Caco-2 (cell line): ENCODE measurements around the gene MRPL36. TPM values are rescaled to one million over a fixed set of nuclear protein-coding genes. Genes with fewer than 3 reads are reported as not detected.

Source experiments
- BruUV-seq: library from RNA; stranded (reverse); fragments of 400-500 nt; replicated peaks from 2 replicates; lab custom pipeline; 2021; lab: Mats Ljungman, UMichigan
- CTCF ChIA-PET: fragments of 300-600 bp; sonication (Branson Sonifier 250); formaldehyde crosslinking; loops from one replicate; lab custom pipeline; 2022; ENCODE audit warnings: antibody characterized with exemption; lab: Charles Lee
- POLR2A ChIA-PET: fragments of 300-600 bp; sonication (Branson Sonifier 250); formaldehyde crosslinking; loops from one replicate; lab custom pipeline; 2022; ENCODE audit warnings: antibody characterized with exemption; lab: Charles Lee
- DNase-seq, 2 experiments: peaks; one replicate each; pipeline versions ENCODE4 v3.0.0 to v3.0.0-alpha.2; 2020 to 2022
- H3K27me3 ChIP-seq: replicated peaks from 2 replicates; pipeline ENCODE4 v1.6.0; 2011; ENCODE audit warnings: low read length; ENCODE audit not compliant: control insufficient read depth, insufficient read depth
- H3K36me3 ChIP-seq: 2 replicates; pipeline ENCODE4 v1.5.1; 2011; ENCODE audit warnings: low read length; ENCODE audit not compliant: control insufficient read depth, insufficient read depth
- H3K4me1 ChIP-seq: fragments of 250-450 bp; sonication (Bioruptor Pico); 2 replicates; pipeline ENCODE4 v1.5.1; 2020; ENCODE audit warnings: mild to moderate bottlenecking
- H3K4me3 ChIP-seq: 2 replicates; pipeline ENCODE4 v1.5.1; 2011; ENCODE audit warnings: low read depth, mild to moderate bottlenecking, control low read depth, low read length
- H3K9me3 ChIP-seq: fragments of 250-450 bp; sonication (Bioruptor Pico); 2 replicates; pipeline ENCODE4 v1.5.1; 2020; ENCODE audit warnings: mild to moderate bottlenecking, moderate library complexity
- H3K27ac Mint-ChIP-seq: one replicate; pipeline ENCODE4 v1.8.0; 2022; ENCODE audit warnings: mixed read lengths; ENCODE audit not compliant: unreplicated experiment
- H3K27me3 Mint-ChIP-seq: one replicate; pipeline ENCODE4 v1.8.0; 2022; ENCODE audit warnings: mixed read lengths; ENCODE audit not compliant: insufficient read depth, unreplicated experiment
- H3K36me3 Mint-ChIP-seq: one replicate; pipeline ENCODE4 v1.8.0; 2022; ENCODE audit warnings: mild to moderate bottlenecking, mixed read lengths; ENCODE audit not compliant: insufficient read depth, unreplicated experiment
- H3K4me1 Mint-ChIP-seq: one replicate; pipeline ENCODE4 v1.8.0; 2022; ENCODE audit warnings: low read depth, mixed read lengths; ENCODE audit not compliant: unreplicated experiment
- H3K4me3 Mint-ChIP-seq: one replicate; pipeline ENCODE4 v1.8.0; 2022; ENCODE audit warnings: mild to moderate bottlenecking, moderate library complexity, mixed read lengths; ENCODE audit not compliant: unreplicated experiment
- H3K9me3 Mint-ChIP-seq: one replicate; pipeline ENCODE4 v1.8.0; 2022; ENCODE audit warnings: mixed read lengths; ENCODE audit not compliant: unreplicated experiment
- CTCF ChIP-seq, 2 experiments: fragments of 200-600 bp in 1 of 2; IDR thresholded peaks; 1 replicate in 1 of 2; 2 replicates in 1 of 2; pipeline versions ENCODE4 v1.5.1 to v1.8.0; 2011 to 2022; ENCODE audit warnings: antibody characterized with exemption in 1 of 2, control low read depth in 1 of 2, inconsistent platforms in 1 of 2, low read depth in 1 of 2, low read length in 1 of 2, mild to moderate bottlenecking in 1 of 2, moderate library complexity in 1 of 2; ENCODE audit not compliant: insufficient read depth in 1 of 2, severe bottlenecking in 1 of 2, unreplicated experiment in 1 of 2
- intact Hi-C: fragments of 100-400 bp; cut with micrococcal nuclease; formaldehyde crosslinking; loops from one replicate; pipeline ENCODE4 v1.10.0; 2022; ENCODE audit not compliant: unreplicated experiment
- total RNA-seq: library from RNA; stranded (reverse); gene quantifications from 2 replicates; pipeline ENCODE4 v1.2.3, GENCODE V29; 2022

The MRPL36 gene
- total RNA-seq, 1 experiment from 2014 or later, result 65.9 TPM

GRCh38 chr5:1831257-1831656, 31.6 kb upstream of the MRPL36 start:
- no peak for TF ChIP-seq CTCF (IDR thresholded peaks at IDR 0.05; ENCODE audit: insufficient read depth in 1 of 2, low read depth in 1 of 2, low read length in 1 of 2, severe bottlenecking in 1 of 2, unreplicated experiment in 1 of 2)

GRCh38 chr5:1830571-1831228, 31.1 kb upstream of the MRPL36 start:
- H3K9me3 ChIP-seq, result no peaks in the 10 kb centered on the region
- no peaks in the 10 kb centered on the region for H3K4me1 ChIP-seq
- DNase-seq, result no peak
- TF ChIP-seq CTCF (IDR thresholded peaks at IDR 0.05; ENCODE audit: insufficient read depth in 1 of 2, low read depth in 1 of 2, low read length in 1 of 2, severe bottlenecking in 1 of 2, unreplicated experiment in 1 of 2), result no peak
- intact Hi-C loops, result no loop called here
- H3K36me3 ChIP-seq, result no peaks in the 10 kb centered on the region
- Mint-ChIP-seq H3K4me3 (no peak overlapping the region), H3K36me3 (peaks cover 14% of the 10 kb centered on the region), H3K4me1 (no peaks in the 10 kb centered on the region), H3K27ac (no peak overlapping the region), H3K9me3 (no peaks in the 10 kb centered on the region), H3K27me3 (no peaks in the 10 kb centered on the region)
- CTCF ChIA-PET, result no interaction called here
- POLR2A ChIA-PET, result no interaction called here
- BruUV-seq, result no TSS peak
- H3K4me3 ChIP-seq, result no peak overlapping the region
- H3K27me3 ChIP-seq, result no peaks in the 10 kb centered on the region

More at GRCh38 chr5:1831257-1831656, 31.6 kb upstream of the MRPL36 start:
- Histone ChIP-seq H3K9me3 (no peaks in the 10 kb centered on the region), H3K4me3 (no peak overlapping the region), H3K4me1 (no peaks in the 10 kb centered on the region), H3K27me3 (no peaks in the 10 kb centered on the region), H3K36me3 (no peaks in the 10 kb centered on the region)
- ChIA-PET CTCF (no interaction called here), POLR2A (no interaction called here)
- DNase-seq, result no peak
- BruUV-seq, result no TSS peak
- Mint-ChIP-seq H3K27me3 (no peaks in the 10 kb centered on the region), H3K4me3 (no peak overlapping the region), H3K9me3 (no peaks in the 10 kb centered on the region), H3K27ac (no peak overlapping the region), H3K4me1 (no peaks in the 10 kb centered on the region), H3K36me3 (peaks cover 14% of the 10 kb centered on the region)
- intact Hi-C loops, result no loop called here

GRCh38 chr5:1827886-1828397, 28.3 kb upstream of the MRPL36 start:
- Mint-ChIP-seq H3K4me3 (no peak overlapping the region), H3K27me3 (no peaks in the 10 kb centered on the region), H3K36me3 (peaks cover 14% of the 10 kb centered on the region), H3K4me1 (no peaks in the 10 kb centered on the region), H3K27ac (no peak overlapping the region), H3K9me3 (no peaks in the 10 kb centered on the region)
- H3K4me1 ChIP-seq, result no peaks in the 10 kb centered on the region
- no peaks in the 10 kb centered on the region for H3K36me3 ChIP-seq
- H3K9me3 ChIP-seq, result no peaks in the 10 kb centered on the region
- BruUV-seq, result no TSS peak
- ChIA-PET POLR2A (no interaction called here), CTCF (no interaction called here)
- H3K4me3 ChIP-seq, result no peak overlapping the region
- no peaks in the 10 kb centered on the region for H3K27me3 ChIP-seq
- peak in 1 of 2 experiments; percentile 9 for DNase-seq
- intact Hi-C loops, result no loop called here
- no peak for TF ChIP-seq CTCF (IDR thresholded peaks at IDR 0.05; ENCODE audit: insufficient read depth in 1 of 2, low read depth in 1 of 2, low read length in 1 of 2, severe bottlenecking in 1 of 2, unreplicated experiment in 1 of 2)
